ENCODE measurements around the gene FARS2.

FARS2 gene

GRCh38 chr6:5457041-5457440 is 195.7 kb downstream of the FARS2 start:
- no peaks in the 10 kb centered on the region for H3K9me3 ChIP-seq
- H3K36me3 ChIP-seq = no peaks in the 10 kb centered on the region
- no peaks in the 10 kb centered on the region for H3K4me1 ChIP-seq (ENCODE audit: control insufficient read depth in 1 of 2, insufficient read depth in 1 of 2, low read depth in 1 of 2, low read length in 1 of 2)
- TF ChIP-seq CTCF (IDR thresholded peaks at IDR 0.05) = no peak
- H3K27me3 ChIP-seq = no peaks in the 10 kb centered on the region
- no peak overlapping the region for H3K27ac ChIP-seq
- no peak overlapping the region for H3K4me3 ChIP-seq (ENCODE audit: low read depth in 1 of 2, low read length in 1 of 2)

GRCh38 chr6:5457983-5458683 is 196.8 kb downstream of the FARS2 start:
- H3K9me3 ChIP-seq = no peaks in the 10 kb centered on the region
- H3K36me3 ChIP-seq = no peaks in the 10 kb centered on the region
- H3K27ac ChIP-seq = no peak overlapping the region
- TF ChIP-seq CTCF (IDR thresholded peaks at IDR 0.05) = no peak
- H3K4me3 ChIP-seq (ENCODE audit: low read depth in 1 of 2, low read length in 1 of 2) = no peak overlapping the region
- H3K27me3 ChIP-seq = no peaks in the 10 kb centered on the region
- no peaks in the 10 kb centered on the region for H3K4me1 ChIP-seq (ENCODE audit: control insufficient read depth in 1 of 2, insufficient read depth in 1 of 2, low read depth in 1 of 2, low read length in 1 of 2)

GRCh38 chr6:5459346-5459745 is 198.0 kb downstream of the FARS2 start:
- no peak for TF ChIP-seq CTCF (IDR thresholded peaks at IDR 0.05)
- Histone ChIP-seq H3K4me1 (ENCODE audit: control insufficient read depth in 1 of 2, insufficient read depth in 1 of 2, low read depth in 1 of 2, low read length in 1 of 2) (no peaks in the 10 kb centered on the region), H3K9me3 (no peaks in the 10 kb centered on the region), H3K36me3 (no peaks in the 10 kb centered on the region), H3K27ac (no peak overlapping the region), H3K27me3 (no peaks in the 10 kb centered on the region), H3K4me3 (ENCODE audit: low read depth in 1 of 2, low read length in 1 of 2) (no peak overlapping the region)

GRCh38 chr6:5461365-5461764 is 200.1 kb downstream of the FARS2 start:
- Histone ChIP-seq H3K36me3 (no peaks in the 10 kb centered on the region), H3K4me1 (ENCODE audit: control insufficient read depth in 1 of 2, insufficient read depth in 1 of 2, low read depth in 1 of 2, low read length in 1 of 2) (no peaks in the 10 kb centered on the region), H3K27ac (no peak overlapping the region), H3K9me3 (no peaks in the 10 kb centered on the region), H3K27me3 (no peaks in the 10 kb centered on the region), H3K4me3 (ENCODE audit: low read depth in 1 of 2, low read length in 1 of 2) (no peak overlapping the region)
- no peak for TF ChIP-seq CTCF (IDR thresholded peaks at IDR 0.05)

- Histone ChIP-seq H3K4me1 (ENCODE audit: control insufficient read depth in 1 of 2, insufficient read depth in 1 of 2, low read depth in 1 of 2, low read length in 1 of 2) (no peaks in the 10 kb centered on the region), H3K27ac (no peak overlapping the region), H3K4me3 (ENCODE audit: low read depth in 1 of 2, low read length in 1 of 2) (no peak overlapping the region), H3K9me3 (no peaks in the 10 kb centered on the region), H3K27me3 (no peaks in the 10 kb centered on the region), H3K36me3 (no peaks in the 10 kb centered on the region)
- TF ChIP-seq CTCF (IDR thresholded peaks at IDR 0.05) = no peak
Observed at GRCh38 chr6:5462856-5463255, 201.5 kb downstream of the FARS2 start.

All from neutrophil (primary cell).